ENCODE results near the gene ZNF398.

ZNF398 gene

DNA sequence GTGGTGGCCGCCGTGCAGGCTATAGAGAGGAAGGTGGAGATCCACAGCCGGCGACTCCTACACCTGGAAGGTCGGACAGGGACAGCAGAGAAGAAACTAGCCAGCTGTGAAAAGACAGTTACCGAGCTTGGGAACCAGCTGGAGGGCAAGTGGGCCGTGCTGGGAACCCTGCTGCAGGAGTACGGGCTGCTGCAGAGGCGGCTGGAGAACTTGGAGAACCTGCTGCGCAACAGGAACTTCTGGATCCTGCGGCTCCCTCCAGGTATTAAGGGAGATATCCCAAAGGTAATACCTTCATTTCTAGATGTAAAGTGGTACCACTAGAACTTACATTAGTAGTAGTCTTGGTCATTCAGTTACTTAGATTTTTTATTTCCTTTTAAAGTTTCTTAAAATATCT, 6.8 kb downstream of the ZNF398 start:
- Histone ChIP-seq H3K9ac (ENCODE audit: low read length) (no peak overlapping the region), H3K36me3 (ENCODE audit: insufficient read depth, low read length) (peaks cover 49% of the 10 kb centered on the region), H2AFZ (ENCODE audit: low read length) (no peak overlapping the region), H3K9me2 (ENCODE audit: low read depth, low read length) (no peaks in the 10 kb centered on the region), H3K27ac (ENCODE audit: low read depth, low read length, poor library complexity, severe bottlenecking) (no peak overlapping the region), H3K27me3 (ENCODE audit: insufficient read depth, low read length) (no peaks in the 10 kb centered on the region), H3K9me3 (ENCODE audit: low read length) (no peaks in the 10 kb centered on the region), H3K4me1 (ENCODE audit: insufficient read depth, low read length, severe bottlenecking) (no peaks in the 10 kb centered on the region), H4K20me1 (ENCODE audit: insufficient read depth, low read length) (no peaks in the 10 kb centered on the region), H3K4me2 (ENCODE audit: low read length) (no peak overlapping the region), H3K4me3 (ENCODE audit: low read depth, low read length, poor library complexity, severe bottlenecking) (no peak overlapping the region), H3K79me2 (ENCODE audit: insufficient read depth, low read length) (peaks cover 18% of the 10 kb centered on the region), H3F3A (ENCODE audit: insufficient read depth, low read length) (no peaks in the 10 kb centered on the region)
- TF ChIP-seq EZH2 (IDR thresholded peaks at IDR 0.05; ENCODE audit: borderline replicate concordance, low read length), result no peak
- TF ChIP-seq, protein P1, sequence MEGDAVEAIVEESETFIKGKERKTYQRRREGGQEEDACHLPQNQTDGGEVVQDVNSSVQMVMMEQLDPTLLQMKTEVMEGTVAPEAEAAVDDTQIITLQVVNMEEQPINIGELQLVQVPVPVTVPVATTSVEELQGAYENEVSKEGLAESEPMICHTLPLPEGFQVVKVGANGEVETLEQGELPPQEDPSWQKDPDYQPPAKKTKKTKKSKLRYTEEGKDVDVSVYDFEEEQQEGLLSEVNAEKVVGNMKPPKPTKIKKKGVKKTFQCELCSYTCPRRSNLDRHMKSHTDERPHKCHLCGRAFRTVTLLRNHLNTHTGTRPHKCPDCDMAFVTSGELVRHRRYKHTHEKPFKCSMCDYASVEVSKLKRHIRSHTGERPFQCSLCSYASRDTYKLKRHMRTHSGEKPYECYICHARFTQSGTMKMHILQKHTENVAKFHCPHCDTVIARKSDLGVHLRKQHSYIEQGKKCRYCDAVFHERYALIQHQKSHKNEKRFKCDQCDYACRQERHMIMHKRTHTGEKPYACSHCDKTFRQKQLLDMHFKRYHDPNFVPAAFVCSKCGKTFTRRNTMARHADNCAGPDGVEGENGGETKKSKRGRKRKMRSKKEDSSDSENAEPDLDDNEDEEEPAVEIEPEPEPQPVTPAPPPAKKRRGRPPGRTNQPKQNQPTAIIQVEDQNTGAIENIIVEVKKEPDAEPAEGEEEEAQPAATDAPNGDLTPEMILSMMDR (IDR thresholded peaks at IDR 0.05; ENCODE audit: low read length), result no peak

DNA sequence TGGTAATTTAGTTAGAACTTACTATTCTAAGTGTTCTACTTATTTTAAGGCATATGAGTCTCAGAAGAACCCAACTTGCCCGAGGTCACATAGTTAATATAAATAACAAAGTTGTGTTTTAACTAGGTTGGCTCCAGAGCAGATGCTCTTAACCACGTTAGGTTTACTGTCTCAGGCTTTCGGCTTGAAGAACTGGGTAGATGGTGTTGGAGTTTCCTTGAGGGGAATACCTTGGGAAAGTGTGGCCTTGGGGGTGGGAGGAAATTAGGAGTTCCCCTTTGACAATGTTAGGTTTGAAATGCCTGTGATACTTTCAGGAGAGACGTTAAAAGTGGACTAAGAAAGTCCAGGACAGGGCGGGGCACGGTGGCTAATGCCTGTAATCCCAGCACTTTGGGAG, 9.6 kb downstream of the ZNF398 start:
- TF ChIP-seq EZH2 (IDR thresholded peaks at IDR 0.05; ENCODE audit: borderline replicate concordance, low read length), result no peak
- TF ChIP-seq, protein P1 (IDR thresholded peaks at IDR 0.05; ENCODE audit: low read length), result no peak
- Histone ChIP-seq H3K4me2 (ENCODE audit: low read length) (no peak overlapping the region), H4K20me1 (ENCODE audit: insufficient read depth, low read length) (no peaks in the 10 kb centered on the region), H3K4me1 (ENCODE audit: insufficient read depth, low read length, severe bottlenecking) (no peaks in the 10 kb centered on the region), H3K4me3 (ENCODE audit: low read depth, low read length, poor library complexity, severe bottlenecking) (no peak overlapping the region), H3F3A (ENCODE audit: insufficient read depth, low read length) (no peaks in the 10 kb centered on the region), H3K9ac (ENCODE audit: low read length) (no peak overlapping the region), H3K9me3 (ENCODE audit: low read length) (no peaks in the 10 kb centered on the region), H2AFZ (ENCODE audit: low read length) (no peak overlapping the region), H3K9me2 (ENCODE audit: low read depth, low read length) (no peaks in the 10 kb centered on the region), H3K36me3 (ENCODE audit: insufficient read depth, low read length) (peaks cover 64% of the 10 kb centered on the region), H3K79me2 (ENCODE audit: insufficient read depth, low read length) (peaks cover under 1% of the 10 kb centered on the region; the same call in 1 of the 2 replicates), H3K27me3 (ENCODE audit: insufficient read depth, low read length) (no peaks in the 10 kb centered on the region), H3K27ac (ENCODE audit: low read depth, low read length, poor library complexity, severe bottlenecking) (no peak overlapping the region)

DNA sequence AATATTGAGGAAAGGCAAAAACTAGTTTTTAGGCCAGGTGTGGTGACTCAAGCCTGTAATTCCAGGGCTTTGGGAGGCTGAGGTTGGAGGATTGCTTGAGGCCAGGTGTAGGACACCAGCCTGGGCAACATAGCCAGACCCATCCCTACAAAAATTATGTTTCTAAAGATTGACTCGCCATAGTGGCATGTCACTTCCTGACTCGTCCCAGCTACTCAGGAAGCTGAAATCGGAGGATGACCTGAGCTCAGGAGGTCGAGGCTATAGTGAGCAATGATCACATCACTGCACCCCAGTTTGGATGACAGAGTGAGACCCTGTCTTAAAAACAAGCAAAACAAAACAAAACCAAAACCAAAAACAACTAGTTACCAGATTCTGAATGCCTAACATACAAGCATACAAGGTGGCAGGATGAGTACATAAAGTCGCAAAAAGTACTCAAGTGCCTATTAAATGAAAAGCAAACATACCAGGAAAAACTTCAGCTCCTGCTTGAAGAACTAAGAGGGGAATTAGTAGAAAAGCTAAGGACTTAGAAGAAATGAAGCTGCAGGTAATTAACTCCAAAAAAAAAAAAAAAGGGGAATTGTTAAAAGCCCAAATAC, 14.1 kb downstream of the ZNF398 start:
- Histone ChIP-seq H4K20me1 (ENCODE audit: insufficient read depth, low read length) (no peaks in the 10 kb centered on the region), H3K4me3 (ENCODE audit: low read depth, low read length, poor library complexity, severe bottlenecking) (no peak overlapping the region), H3K27me3 (ENCODE audit: insufficient read depth, low read length) (no peaks in the 10 kb centered on the region), H3F3A (ENCODE audit: insufficient read depth, low read length) (no peaks in the 10 kb centered on the region), H3K4me2 (ENCODE audit: low read length) (no peak overlapping the region), H3K79me2 (ENCODE audit: insufficient read depth, low read length) (no peaks in the 10 kb centered on the region), H3K9me2 (ENCODE audit: low read depth, low read length) (no peaks in the 10 kb centered on the region), H3K36me3 (ENCODE audit: insufficient read depth, low read length) (peaks cover 64% of the 10 kb centered on the region), H2AFZ (ENCODE audit: low read length) (no peak overlapping the region), H3K4me1 (ENCODE audit: insufficient read depth, low read length, severe bottlenecking) (no peaks in the 10 kb centered on the region), H3K9ac (ENCODE audit: low read length) (no peak overlapping the region), H3K9me3 (ENCODE audit: low read length) (no peaks in the 10 kb centered on the region), H3K27ac (ENCODE audit: low read depth, low read length, poor library complexity, severe bottlenecking) (no peak overlapping the region)
- TF ChIP-seq, protein P1 (IDR thresholded peaks at IDR 0.05; ENCODE audit: low read length), result no peak
- no peak for TF ChIP-seq EZH2 (IDR thresholded peaks at IDR 0.05; ENCODE audit: borderline replicate concordance, low read length)
